ENCODE data around the gene CP.

The CP gene

GRCh38 chr3:149186219-149186618 is 35.4 kb downstream of the CP start:
- DNase-seq (ENCODE audit: low spot score), result no peak

- DNase-seq (ENCODE audit: low spot score), result no peak
Measured at GRCh38 chr3:149181182-149181581, 40.4 kb downstream of the CP start.

- DNase-seq (ENCODE audit: low spot score), result no peak
Measured at GRCh38 chr3:149180057-149180573, 41.5 kb downstream of the CP start.

- no peak for DNase-seq (ENCODE audit: low spot score)
Measured at GRCh38 chr3:149179220-149179619, 42.4 kb downstream of the CP start.

- no peak for DNase-seq (ENCODE audit: low spot score)
Measured at GRCh38 chr3:149177122-149177521, 44.5 kb downstream of the CP start.

GRCh38 chr3:149174901-149175300 is 46.7 kb downstream of the CP start:
- no peak for DNase-seq (ENCODE audit: low spot score)

- no peak for DNase-seq (ENCODE audit: low spot score)
Measured at GRCh38 chr3:149170672-149171071, 51.0 kb downstream of the CP start.

GRCh38 chr3:149167898-149168297 is 53.7 kb downstream of the CP start:
- DNase-seq (ENCODE audit: low spot score), result no peak

- DNase-seq (ENCODE audit: low spot score), result no peak
Measured at GRCh38 chr3:149163066-149163465, 58.6 kb downstream of the CP start.

GRCh38 chr3:149162007-149162406 is 59.6 kb downstream of the CP start:
- DNase-seq (ENCODE audit: low spot score), result no peak

- DNase-seq (ENCODE audit: low spot score), result no peak
Measured at GRCh38 chr3:149160754-149161300, 60.8 kb downstream of the CP start.

GRCh38 chr3:149153402-149153801 is 68.2 kb downstream of the CP start:
- no peak for DNase-seq (ENCODE audit: low spot score)

- no peak for DNase-seq (ENCODE audit: low spot score)
Measured at GRCh38 chr3:149152420-149152819, 69.2 kb downstream of the CP start.

- DNase-seq (ENCODE audit: low spot score), result no peak
Measured at GRCh38 chr3:149151843-149152242, 69.8 kb downstream of the CP start.

GRCh38 chr3:149150436-149150835 is 71.2 kb downstream of the CP start:
- no peak for DNase-seq (ENCODE audit: low spot score)

GRCh38 chr3:149145974-149146373 is 75.7 kb downstream of the CP start:
- peak; percentile 22 for DNase-seq (ENCODE audit: low spot score)

GRCh38 chr3:149145356-149145755 is 76.3 kb downstream of the CP start:
- DNase-seq (ENCODE audit: low spot score), result no peak

GRCh38 chr3:149142682-149143081 is 78.9 kb downstream of the CP start:
- DNase-seq (ENCODE audit: low spot score), result no peak

- no peak for DNase-seq (ENCODE audit: low spot score)
Measured at GRCh38 chr3:149134575-149134974, 87.1 kb downstream of the CP start.

- DNase-seq (ENCODE audit: low spot score), result no peak
Measured at GRCh38 chr3:149131589-149131988, 90.0 kb downstream of the CP start.

GRCh38 chr3:149129326-149130205 is 92.1 kb downstream of the CP start, which contains the start of gene HPS3:
Gene HPS3 (plus strand): TSS chr3:149129638. CDS start chr3:149129724, 86 bp downstream.
- peak; percentile 90 for DNase-seq (ENCODE audit: low spot score)

GRCh38 chr3:149128821-149129220 is 92.8 kb downstream of the CP start:
- DNase-seq (ENCODE audit: low spot score), result no peak
